ENCODE results near the gene SLC4A3.
"Not testable (repeated sequence)": the region's sequence is repeated elsewhere in the genome, so short reads cannot be mapped to it uniquely, and the experiment has no call there.

Gene SLC4A3

DNA sequence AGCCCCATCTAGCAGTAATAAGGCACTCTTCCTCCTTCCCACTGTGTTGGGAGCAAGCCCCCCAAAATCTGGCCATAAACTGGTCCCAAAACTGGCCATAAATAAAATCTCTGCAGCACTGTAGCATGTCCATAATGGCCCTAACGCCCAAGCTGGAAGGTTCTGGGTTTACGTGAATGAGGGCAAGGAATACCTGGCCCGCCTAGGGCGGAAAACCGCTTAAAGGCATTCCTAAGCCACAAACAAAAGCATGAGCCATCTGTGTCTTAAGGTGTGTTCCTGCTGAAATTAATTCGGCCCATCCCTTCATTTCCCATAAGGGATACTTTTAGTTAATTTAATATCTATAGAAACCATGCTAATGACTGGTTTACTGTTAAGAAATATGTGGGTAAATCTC, 24.2 kb downstream of the SLC4A3 start:
- not testable (repeated sequence) for DNase-seq

DNA sequence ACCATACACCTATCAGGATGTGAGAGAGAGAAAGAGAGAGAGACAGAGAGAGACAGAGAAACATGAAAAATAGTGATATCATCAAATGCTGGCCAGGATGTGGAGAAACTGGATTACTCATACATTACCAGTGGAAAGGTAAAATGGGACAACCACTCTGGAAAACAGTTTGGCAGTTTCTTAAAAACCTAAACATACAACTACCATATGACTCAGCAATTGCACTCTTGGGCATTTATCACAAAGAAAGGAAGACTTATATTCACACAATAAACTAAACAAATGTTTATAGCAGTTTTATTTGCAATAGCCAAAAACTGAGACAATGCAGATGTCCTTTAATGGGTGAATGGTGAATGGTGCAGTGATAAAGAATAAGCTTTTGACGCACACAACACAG, 29.1 kb downstream of the SLC4A3 start:
- DNase-seq = no peak

DNA sequence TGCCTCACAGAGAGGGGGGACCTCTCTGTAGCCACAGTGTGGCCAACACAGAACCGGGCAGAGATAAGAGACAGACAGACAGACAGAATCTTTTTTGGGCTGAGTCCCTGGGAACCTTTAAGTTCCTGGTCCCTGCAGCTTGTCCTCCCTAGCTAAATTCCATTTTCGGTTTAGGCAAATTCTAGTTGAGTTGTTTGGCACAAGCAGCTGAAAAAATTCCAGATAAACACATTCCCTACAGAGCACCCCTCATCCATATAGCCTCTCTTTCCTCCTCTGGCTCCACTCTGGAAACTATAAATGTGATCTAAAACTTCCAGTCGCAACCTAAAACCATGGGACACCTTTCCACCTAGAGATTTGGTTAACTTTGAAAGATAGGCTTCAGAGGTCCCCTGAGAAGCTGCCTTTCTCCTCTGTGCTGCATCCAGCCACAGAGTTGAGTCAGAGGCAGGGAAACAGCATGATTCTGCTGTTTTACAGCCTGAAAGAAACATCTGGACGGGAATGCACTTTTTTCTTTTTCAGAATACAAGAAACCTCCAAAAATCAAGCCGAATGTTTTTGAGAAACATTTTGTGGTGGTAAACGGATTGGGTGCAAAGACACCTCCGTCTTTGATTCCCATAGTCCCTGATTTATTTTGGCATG, 30.9 kb downstream of the SLC4A3 start:
- DNase-seq = no peak

DNA sequence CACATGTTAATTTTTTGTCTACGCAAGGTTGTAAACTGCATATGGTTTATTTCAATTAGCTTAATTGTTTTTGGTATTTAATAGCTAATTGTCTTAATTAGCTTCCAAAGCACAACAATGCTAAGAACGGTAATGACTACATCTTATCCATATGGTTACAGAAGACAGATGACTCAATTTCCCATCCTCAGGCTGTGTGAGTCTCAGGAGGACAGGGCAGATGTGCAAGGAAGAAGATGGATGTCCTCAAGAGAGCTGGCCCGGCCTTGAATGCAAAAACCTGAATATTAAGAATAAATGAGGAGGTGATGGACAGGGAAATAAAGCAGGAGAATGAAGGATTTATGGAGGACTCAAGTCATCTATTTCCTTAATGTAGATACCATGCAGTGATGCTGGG, 31.4 kb downstream of the SLC4A3 start:
- no peak for DNase-seq

DNA sequence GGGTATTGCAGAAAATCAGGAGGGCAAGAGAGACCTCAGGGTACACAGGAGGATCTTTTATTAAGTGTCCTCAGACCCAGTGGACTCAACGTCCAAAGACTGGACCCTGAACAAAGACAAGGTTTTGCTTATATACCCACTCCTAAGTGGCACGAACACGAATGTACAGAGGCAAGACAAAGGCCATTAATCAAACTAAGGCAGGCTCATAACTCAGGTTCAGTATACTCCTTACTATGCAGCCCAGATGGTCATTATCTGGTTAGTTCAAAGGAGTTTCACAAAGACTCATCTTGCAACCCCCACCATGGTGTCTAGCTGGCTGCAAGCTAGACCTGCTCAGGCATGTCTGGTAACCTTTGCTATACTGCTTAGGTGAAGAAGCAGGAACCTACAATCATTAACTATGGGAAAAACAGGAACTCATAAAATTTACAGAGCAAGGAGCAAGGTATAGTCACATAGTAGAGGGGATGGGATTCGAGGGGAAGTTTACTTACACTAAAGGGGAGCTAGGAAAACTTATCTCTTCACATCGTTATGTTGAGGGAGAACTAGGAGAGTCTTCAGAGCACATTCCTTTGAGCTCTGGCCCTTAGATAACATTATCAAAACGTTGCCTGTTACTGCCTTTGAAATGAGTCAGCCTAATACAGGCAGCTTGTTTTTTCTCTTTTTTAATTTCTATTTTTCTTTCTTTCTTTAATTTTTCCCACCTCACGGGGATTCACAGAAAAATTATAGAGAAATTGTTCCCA, 33.9 kb downstream of the SLC4A3 start:
- DNase-seq = no peak

DNA sequence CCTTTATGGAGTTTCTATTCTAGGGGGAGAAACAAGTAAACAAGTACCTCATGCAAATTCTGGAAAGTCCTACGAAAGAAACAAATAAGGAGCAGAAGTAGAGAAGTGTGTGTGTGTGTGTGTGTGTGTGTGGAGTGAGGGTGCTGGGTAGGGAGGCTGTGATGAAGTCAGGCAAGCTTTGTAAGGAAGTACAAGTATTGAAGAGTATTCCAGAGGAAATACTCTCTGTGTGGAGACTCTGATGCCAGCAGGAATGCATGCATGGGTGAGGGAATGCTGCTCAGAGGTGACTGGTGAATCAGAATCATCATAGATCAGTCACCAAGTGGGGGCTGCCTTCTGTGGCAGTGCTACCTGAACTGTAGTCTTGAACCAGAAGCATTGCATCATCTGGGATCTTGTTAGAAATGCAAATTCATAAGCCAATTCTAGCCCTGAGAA, 34.5 kb downstream of the SLC4A3 start:
- DNase-seq = no peak

DNA sequence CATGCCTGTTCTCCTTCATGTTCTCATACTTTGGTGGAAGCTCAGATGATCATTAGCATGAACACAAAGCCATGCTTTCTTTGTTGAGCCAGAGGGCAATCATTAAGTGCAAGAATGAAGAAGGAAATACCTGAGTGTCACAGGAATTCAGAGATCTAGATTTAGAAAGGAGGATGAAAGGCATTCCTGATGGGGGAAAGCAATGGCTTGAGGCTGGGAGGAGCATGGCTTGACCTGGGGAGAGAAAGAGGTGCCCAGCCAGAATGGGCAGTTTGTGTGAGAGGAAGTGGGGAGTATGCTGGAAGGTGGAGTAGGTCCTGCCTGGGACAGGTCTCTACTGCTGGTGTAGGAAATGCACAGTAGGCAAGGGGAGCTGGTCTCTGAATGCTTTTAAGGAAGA, 35.1 kb downstream of the SLC4A3 start:
- no peak for DNase-seq

DNA sequence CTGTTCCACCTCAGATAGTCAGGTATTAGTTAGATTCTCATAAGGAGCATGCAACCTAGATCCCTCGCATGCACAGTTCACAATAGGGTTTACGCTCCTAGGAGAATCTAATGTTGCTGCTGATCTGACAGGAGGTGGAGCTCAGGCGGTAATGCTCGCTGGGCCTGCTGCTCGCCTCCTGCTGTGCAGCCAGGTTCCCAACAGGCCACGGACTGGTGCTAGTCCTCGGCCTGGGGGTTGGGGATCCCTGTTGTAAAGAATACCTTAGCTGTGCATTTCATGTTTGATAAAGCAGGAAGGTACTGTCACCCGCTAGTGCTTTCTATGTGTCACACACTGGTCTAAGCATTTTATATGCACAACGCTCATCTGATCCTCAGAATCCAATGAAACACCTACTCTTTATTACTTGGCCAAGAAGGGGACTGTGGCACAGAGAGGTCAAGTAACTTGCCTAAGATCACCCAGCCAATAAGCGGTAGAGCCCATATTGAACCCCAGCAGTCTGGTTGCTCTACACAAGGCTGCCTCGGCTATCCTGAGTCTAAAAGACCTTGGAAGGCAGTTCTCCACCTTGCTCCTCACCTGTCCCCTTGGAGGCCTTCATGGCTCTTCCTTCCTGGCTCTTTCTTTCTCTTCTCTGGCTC, 35.8 kb downstream of the SLC4A3 start:
- no peak for DNase-seq

DNA sequence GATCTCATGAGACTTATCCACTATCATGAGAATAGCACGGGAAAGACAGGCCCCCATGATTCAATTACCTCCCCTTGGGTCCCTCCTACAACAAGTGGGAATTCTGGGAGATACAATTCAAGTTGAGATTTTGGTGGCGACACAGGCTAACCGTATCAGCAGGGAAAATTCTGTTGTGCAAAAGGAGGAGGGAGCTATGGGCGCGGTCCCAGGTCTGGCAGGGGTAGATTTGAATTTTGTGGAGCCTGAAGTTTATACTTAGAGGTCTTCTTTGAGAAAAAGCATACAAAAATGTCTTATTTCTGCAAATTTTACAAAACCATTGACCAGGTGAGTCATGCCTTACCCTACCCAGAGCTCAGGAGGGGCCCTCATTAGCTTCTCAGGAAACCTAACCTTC, 36.6 kb downstream of the SLC4A3 start:
- no peak for DNase-seq

DNA sequence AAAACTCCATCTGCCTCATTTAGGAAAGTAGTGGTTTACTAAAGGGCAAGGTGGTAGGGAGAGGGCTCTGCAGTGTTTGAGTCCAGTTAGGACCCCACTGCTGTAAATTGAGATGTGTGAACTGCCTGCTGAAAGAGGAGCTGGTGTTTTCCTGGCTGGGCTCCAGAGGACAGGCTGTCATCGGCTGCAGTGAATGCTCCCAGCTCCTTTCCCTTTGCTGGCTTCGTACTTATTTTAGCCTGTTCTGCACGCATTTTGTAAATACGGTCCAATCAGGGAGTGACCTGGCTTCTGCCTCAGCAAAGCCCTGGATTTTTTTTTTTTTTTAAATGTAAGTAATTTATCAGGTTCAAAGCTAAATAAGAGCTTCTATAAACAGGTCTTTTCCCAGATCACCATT, 37.5 kb downstream of the SLC4A3 start:
- no peak for DNase-seq

DNA sequence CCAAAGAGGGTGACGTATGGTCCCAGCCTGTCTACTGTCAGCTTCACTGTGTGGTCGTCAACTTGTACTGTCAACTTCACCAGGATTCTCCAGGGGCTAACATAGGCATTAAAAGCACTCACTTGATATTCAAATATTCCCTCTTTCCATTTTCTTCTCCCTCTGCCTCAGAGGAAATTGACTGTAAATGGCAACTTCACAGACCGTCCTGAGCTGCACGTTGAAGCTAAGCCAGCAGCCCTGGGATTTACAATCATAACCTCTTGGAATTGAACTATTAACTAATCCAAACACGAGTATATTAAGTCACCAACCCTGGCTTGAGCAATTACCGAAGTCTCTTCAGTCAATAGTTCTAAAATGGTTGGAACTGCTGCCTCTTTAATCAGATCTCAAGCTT, 38.5 kb downstream of the SLC4A3 start:
- no peak for DNase-seq

DNA sequence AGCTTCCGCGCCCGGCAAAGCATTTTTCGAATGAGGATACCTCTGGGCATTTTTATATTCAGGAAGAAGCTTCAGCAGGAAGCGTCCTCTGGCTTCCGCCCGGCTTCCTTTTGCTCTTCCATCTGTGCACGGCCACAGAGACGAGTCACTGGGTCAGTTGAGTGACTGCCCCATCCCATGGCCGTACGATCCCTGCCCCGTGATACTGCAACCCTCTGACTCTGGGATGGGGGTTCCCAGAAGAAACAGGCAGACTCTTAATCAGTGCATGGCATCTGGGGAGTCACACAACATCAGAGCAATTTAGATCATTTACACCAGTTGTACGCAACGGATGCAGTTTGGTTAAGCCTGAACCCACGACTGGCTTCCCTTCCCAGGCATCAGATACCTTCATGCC, 40.9 kb downstream of the SLC4A3 start:
- no peak for DNase-seq

DNA sequence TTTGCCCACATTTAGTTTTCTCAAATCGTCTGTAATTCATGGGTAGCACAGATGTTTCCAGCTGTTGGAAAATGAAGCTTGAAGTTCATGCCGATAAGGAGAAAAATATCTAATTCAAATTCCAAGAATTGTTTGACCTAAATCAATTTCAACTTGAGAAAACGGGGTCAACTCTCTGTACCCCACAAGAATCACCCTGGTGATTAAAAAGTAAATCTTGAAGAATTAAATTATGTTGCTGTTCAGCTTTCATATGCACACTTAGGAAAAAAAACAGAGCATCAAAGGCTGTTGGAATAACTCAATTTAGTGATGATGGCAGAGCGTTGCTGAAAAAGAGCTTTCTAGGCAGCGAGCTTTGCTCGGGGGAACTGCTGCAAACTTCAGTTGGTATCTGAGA, 43.0 kb downstream of the SLC4A3 start:
- DNase-seq = no peak

DNA sequence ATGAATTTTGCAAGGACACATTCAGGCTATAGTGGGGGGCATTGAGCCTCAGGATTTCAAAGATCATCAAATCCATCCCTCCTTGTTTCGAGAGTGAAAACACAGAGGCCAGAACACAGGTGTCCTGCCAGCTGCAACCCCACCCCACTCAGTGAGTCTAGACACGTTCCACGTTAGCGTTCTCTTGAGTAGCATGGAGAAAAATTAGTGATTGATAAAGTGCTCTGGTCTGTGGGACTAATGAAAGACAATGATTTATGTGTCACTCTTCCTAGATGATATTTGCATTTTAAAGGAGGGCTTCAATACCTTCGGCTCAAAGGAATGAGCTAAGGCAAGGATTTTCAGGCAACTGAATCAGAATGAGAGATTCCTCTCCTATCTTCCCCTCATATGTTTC, 43.8 kb downstream of the SLC4A3 start:
- DNase-seq = no peak

DNA sequence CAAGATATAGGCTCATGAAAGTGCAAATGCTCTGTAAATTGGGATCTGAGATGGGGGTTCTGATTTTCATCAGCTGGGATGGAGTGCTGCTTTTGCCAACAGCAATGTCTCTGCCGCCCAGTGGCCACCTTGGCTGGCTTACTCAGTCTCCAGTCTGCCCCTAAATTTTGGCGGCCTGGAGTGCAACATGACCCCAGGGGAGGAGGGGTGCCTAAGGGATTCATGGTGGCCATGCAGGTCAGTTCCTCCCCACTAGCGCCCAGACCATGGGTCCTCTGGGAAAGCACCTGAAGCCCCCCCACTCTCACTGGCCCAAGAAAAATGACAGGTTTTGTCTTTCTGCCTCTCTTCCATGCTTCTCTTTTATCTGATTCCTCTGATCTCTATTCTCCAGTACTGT, 45.0 kb downstream of the SLC4A3 start:
- no peak for DNase-seq

DNA sequence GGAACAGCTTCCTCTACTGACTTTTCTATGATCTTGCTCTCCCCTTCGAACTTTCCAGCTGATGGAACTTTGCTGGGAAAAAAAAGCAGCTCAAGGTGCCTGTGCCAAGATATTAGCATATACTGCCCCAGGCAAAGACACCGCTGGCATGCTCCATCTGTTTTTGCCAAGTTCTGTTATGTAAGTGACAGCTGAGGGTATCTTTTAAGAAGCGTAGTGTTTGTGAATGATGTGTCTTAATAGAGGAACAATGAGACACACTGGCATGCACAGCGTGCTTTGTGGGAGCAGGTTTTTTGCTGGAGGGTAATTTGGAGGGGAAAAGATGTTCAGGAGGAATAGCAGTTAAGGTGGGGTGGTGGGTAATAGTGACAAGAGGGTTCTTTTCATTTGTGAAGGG, 47.8 kb downstream of the SLC4A3 start:
- no peak for DNase-seq

DNA sequence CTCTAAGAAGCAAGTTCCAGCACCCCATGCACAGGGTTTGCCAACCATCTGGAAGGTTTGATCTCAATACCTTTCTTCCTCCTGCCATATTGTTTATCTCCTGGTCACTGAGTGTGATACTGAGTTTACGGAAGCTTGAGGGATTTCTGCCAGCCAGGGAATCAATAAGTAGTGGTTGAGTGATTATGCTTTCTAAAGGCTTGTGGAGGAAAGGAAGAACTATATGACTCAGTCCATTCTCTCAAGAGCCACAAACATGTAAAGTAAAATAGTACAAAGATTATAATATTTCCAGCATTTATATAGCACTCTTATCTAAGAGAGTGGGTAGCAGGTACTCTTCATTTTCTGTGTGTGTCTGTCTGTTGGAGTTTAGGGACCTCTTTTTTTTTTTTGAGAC, 49.2 kb downstream of the SLC4A3 start:
- no peak for DNase-seq

DNA sequence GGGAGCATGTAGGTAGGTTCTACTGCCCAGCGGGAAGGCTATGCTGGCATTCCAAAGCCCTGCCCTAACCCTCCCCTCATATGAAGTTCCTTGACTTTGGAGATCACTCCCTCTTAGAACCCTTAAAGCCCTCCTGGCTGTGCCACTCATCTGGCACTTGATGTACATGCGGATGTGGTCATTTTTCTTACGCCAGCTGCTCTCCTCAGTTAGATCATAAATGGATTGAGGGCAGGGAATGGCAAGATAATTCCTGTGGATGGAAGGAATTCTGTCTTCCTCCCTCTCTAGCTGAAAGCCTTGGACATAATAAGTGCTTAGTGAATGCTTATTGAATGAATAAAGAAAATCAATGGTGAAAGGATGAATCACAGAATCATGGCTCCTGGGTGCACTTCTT, 51.6 kb downstream of the SLC4A3 start:
- no peak for DNase-seq

DNA sequence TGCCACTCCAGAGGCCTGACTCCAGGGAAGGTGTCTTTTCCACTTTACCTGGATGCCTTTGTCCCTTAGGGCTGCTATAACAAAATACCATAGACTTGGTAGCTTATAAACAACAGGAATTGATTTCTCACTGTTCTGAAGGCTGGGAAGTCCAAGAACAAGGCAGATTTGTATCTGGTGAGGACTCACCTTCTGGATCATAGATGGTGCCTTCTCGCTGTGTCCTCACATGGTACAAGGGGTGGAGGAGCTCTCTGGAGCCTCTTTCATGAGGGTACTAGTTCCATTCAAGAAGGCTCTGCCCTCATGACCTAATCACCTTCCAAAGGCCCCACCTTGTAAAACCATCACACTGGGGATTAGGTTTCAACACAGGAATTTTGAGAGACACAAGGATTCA, 52.1 kb downstream of the SLC4A3 start:
- DNase-seq = no peak

DNA sequence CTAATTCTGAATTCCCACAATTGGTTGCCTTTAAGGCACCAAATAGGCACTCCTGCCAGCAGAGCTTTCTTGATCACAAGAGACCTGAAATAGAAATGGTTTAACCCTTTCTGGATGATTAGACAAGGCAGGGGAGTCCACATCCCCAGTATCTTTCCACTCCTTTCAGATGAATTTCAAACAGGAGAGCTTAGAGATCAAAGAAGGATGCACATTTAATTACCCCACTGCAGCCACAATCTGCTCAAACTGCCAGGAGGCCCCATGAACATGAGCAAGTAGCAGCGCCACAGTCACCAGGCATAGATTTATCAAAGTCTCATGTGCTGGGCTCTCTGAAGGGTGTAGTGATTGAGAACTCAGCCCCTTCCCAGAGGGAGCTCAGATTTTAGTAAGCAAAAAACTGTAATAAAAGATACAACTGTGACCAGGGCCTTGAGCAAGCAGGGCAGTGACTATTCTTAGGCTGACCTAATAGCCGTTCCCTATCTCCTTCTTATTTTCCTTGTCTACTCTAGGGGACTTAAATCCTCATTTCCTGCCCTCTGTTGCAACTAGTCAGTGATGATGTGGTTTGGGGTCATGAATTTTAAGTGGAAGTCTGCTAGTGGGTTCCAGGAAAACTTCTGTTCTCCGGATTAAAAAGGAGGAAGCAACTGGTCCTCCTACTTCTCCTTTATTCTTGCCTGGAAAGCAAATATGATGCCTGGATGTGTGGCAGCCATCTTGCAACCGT, 53.7 kb downstream of the SLC4A3 start:
- DNase-seq = no peak

DNA sequence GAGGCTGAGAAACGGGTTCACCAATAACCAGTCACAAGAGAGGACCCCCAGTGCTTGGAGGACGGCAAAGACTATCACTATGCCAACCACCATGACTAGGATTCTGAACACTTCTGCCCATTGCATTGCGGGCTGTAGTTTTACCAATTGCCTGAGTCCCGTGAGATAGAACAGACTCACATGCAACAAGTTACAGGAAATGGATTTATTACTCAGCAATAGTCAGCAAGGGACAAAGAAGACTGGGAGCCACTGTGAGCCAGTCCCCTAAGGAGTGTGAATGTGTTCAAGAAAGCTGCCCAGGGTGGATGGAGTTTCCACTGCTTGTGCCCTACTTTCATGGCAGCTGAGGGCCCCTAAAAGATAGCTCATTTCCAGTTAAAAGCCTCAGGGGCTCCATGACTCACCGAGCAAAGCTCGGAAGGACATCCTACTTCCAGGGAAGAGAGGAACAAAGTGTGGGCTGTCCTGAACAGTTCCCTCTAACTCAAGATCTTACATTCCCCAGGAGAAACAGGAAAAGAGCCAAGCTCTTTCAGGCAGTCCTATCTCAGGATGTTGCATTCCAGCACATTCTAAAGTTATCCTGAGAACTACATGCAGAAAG, 54.4 kb downstream of the SLC4A3 start:
- DNase-seq = no peak

DNA sequence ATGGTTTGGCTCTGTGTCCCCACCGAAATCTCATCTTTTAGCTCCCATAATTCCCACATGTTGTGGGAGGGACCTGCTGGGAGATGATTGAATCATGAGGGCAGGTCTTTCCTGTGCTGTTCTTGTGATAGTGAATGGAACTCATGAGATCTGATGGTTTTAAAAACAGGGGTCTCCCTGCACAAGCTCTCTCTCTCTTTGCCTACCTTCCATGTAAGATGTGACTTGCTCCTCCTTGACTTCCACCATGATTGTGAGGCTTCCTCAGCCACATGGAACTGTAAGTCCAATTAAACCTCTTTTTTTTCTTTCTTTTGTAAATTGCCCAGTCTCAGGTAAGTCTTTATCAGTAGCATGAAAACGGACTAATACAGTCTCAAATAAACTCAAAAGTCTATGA, 56.0 kb downstream of the SLC4A3 start:
- not testable (repeated sequence) for DNase-seq

All from T-helper 9 cell (primary cell).